ENCODE measurements around the gene VIPAS39. TPM values are rescaled to one million over a fixed set of nuclear protein-coding genes. Genes with fewer than 3 reads are reported as not detected.

The VIPAS39 gene
- total RNA-seq, 4 donors from 2014 or later: 10.5 to 24.0 (median 16.2) TPM

GRCh38 chr14:77459072-77459723 lies 1.8 kb upstream of the VIPAS39 start:
- no peaks in the 10 kb centered on the region for H3K27me3 ChIP-seq
- peaks cover 0 to 48% (median 16%) of the 10 kb centered on the region in 3 donors for H3K36me3 ChIP-seq
- WGBS, 2 donors: 34 to 35% methylated on average over 13 of the region's 13 CpGs
- peak overlapping the region in 2 of 4 donors; percentile 97 to 98 for H3K27ac ChIP-seq
- H3K4me1 ChIP-seq: peaks cover 0 to 40% (median 17%) of the 10 kb centered on the region in 4 donors
- TF ChIP-seq CTCF (IDR thresholded peaks at IDR 0.05) (peak; percentile 33 to 43 (median 39)), EP300 (IDR thresholded peaks at IDR 0.05) (no peak)
- H3K9me3 ChIP-seq: no peaks in the 10 kb centered on the region
- peak overlapping the region; percentile 89 to 98 (median 92) for H3K4me3 ChIP-seq
- DNase-seq (ENCODE audit: low spot score in 2 of 2): peak; percentile 60 to 90

- peak in 1 of 2 donors; percentile 15 for DNase-seq (ENCODE audit: low spot score in 2 of 2)
- Histone ChIP-seq H3K27ac (peak overlapping the region; percentile 92 to 98 (median 98)), H3K36me3 (peaks cover 0 to 41% (median 15%) of the 10 kb centered on the region in 3 donors), H3K4me1 (peaks cover 0 to 40% (median 17%) of the 10 kb centered on the region in 4 donors), H3K9me3 (no peaks in the 10 kb centered on the region), H3K27me3 (no peaks in the 10 kb centered on the region), H3K4me3 (peak overlapping the region; percentile 89 to 98 (median 92))
- TF ChIP-seq EP300 (IDR thresholded peaks at IDR 0.05) (no peak), CTCF (IDR thresholded peaks at IDR 0.05) (no peak), POLR2A (IDR thresholded peaks at IDR 0.05) (no peak)
- WGBS, 2 donors: 0 to 1% methylated on average over 28 to 29 of the region's 29 CpGs
These were observed 999 bp upstream of the VIPAS39 start for GRCh38 chr14:77458249-77458950.

GRCh38 chr14:77457115-77457521 lies 283 bp downstream of the VIPAS39 start:
- no peak for DNase-seq (ENCODE audit: low spot score in 2 of 2)

GRCh38 chr14:77455966-77456640 lies 1.3 kb downstream of the VIPAS39 start:
- peak overlapping the region in 1 of 4 donors; percentile 93 for H3K4me3 ChIP-seq
- no peak for TF ChIP-seq CTCF (IDR thresholded peaks at IDR 0.05)
- no peak for TF ChIP-seq POLR2A (IDR thresholded peaks at IDR 0.05)
- no peak for TF ChIP-seq EP300 (IDR thresholded peaks at IDR 0.05)
- H3K4me1 ChIP-seq: peaks cover 0 to 39% (median 17%) of the 10 kb centered on the region in 4 donors
- H3K9me3 ChIP-seq: no peaks in the 10 kb centered on the region
- no peak for DNase-seq (ENCODE audit: low spot score in 2 of 2)
- no peak overlapping the region for H3K27ac ChIP-seq
- H3K27me3 ChIP-seq: no peaks in the 10 kb centered on the region
- WGBS, 2 donors: 65 to 73% methylated on average over 2 of the region's 2 CpGs
- peaks cover 0 to 40% (median 2%) of the 10 kb centered on the region in 3 donors for H3K36me3 ChIP-seq

More at GRCh38 chr14:77457115-77457521, 283 bp downstream of the VIPAS39 start:
- peak in 1 of 2 donors; percentile 54 for TF ChIP-seq POLR2A (IDR thresholded peaks at IDR 0.05)
- TF ChIP-seq EP300 (IDR thresholded peaks at IDR 0.05): no peak
- Histone ChIP-seq H3K27me3 (no peaks in the 10 kb centered on the region), H3K36me3 (peaks cover 0 to 40% (median 4%) of the 10 kb centered on the region in 3 donors), H3K4me3 (peak overlapping the region; percentile 89 to 98 (median 92)), H3K9me3 (no peaks in the 10 kb centered on the region), H3K27ac (peak overlapping the region; percentile 92 to 98 (median 98)), H3K4me1 (peaks cover 0 to 40% (median 17%) of the 10 kb centered on the region in 4 donors)
- 0% methylated on average over 18 of the region's 18 CpGs for WGBS, 2 donors

GRCh38 chr14:77442196-77442595 lies 15.2 kb downstream of the VIPAS39 start:
- no peak overlapping the region for H3K4me3 ChIP-seq
- WGBS, 2 donors: 89 to 92% methylated on average over 2 of the region's 2 CpGs
- H3K36me3 ChIP-seq: peaks cover 0 to 95% (median 17%) of the 10 kb centered on the region in 3 donors
- no peaks in the 10 kb centered on the region for H3K4me1 ChIP-seq
- TF ChIP-seq CTCF (IDR thresholded peaks at IDR 0.05): no peak
- TF ChIP-seq POLR2A (IDR thresholded peaks at IDR 0.05): no peak
- no peak for TF ChIP-seq EP300 (IDR thresholded peaks at IDR 0.05)
- H3K27me3 ChIP-seq: no peaks in the 10 kb centered on the region
- no peak overlapping the region for H3K27ac ChIP-seq
- no peaks in the 10 kb centered on the region for H3K9me3 ChIP-seq
- DNase-seq (ENCODE audit: low spot score in 2 of 2): no peak

Measured in tibial nerve (tissue), 4 donors.